Lung (tissue), 12 donors: ENCODE data around the gene LGALS3. TPM values are rescaled to one million over a fixed set of nuclear protein-coding genes. Genes with fewer than 3 reads are reported as not detected.

Source experiments
- ATAC-seq: fragments of 200-7000 bp; cut with Tn5 transposase; one replicate; pipeline ENCODE4 v1.9.1; 2020; ENCODE audit warnings: moderate number of reproducible peaks; ENCODE audit not compliant: insufficient read depth, low FRiP score
- DNase-seq, 3 donors: peaks; one replicate each; pipeline ENCODE4 v3.0.0-alpha.2; 2013 to 2017
- H3K27ac ChIP-seq, 2 donors: one replicate each; pipeline ENCODE4 v1.5.1; 2013; ENCODE audit warnings: mild to moderate bottlenecking in 2 of 2, moderate library complexity in 2 of 2, control low read depth in 1 of 2, inconsistent platforms in 1 of 2, low read depth in 1 of 2, low read length in 1 of 2
- H3K27me3 ChIP-seq, 3 donors: one replicate each; pipeline ENCODE4 v1.5.1; 2013; ENCODE audit warnings: low read length in 2 of 3; ENCODE audit not compliant: control insufficient read depth in 3 of 3, insufficient read depth in 3 of 3
- H3K36me3 ChIP-seq, 4 donors: one replicate each; pipeline ENCODE4 v1.5.1; 2013; ENCODE audit warnings: low read length in 4 of 4, mild to moderate bottlenecking in 1 of 4, moderate library complexity in 1 of 4; ENCODE audit not compliant: control insufficient read depth in 4 of 4, insufficient read depth in 4 of 4
- H3K4me1 ChIP-seq, 5 donors: one replicate each; pipeline ENCODE4 v1.5.1; 2013; ENCODE audit warnings: low read length in 5 of 5, mild to moderate bottlenecking in 2 of 5, moderate library complexity in 1 of 5; ENCODE audit not compliant: control insufficient read depth in 5 of 5, insufficient read depth in 5 of 5
- H3K4me3 ChIP-seq: one replicate; pipeline ENCODE4 v1.5.1; 2013; ENCODE audit warnings: mild to moderate bottlenecking, control low read depth, moderate library complexity
- H3K9ac ChIP-seq, 2 donors: one replicate each; pipeline ENCODE4 v1.5.1; 2013; ENCODE audit warnings: low read length in 2 of 2, control low read depth in 1 of 2; ENCODE audit not compliant: insufficient read depth in 1 of 2
- H3K9me3 ChIP-seq, 4 donors: one replicate each; pipeline ENCODE4 v1.5.1; 2013; ENCODE audit warnings: low read length in 3 of 4, mild to moderate bottlenecking in 1 of 4, moderate library complexity in 1 of 4; ENCODE audit not compliant: control insufficient read depth in 4 of 4, insufficient read depth in 3 of 4
- WGBS, 2 donors: extraction: QIAGEN DNeasy Blood & Tissue Kit; methylation state at CpG; one replicate each; pipeline ENCODE4 v1.1.7; 2013; 5-methylcytosine and 5-hydroxymethylcytosine counted together
- polyA plus RNA-seq, 2 donors: library from polyadenylated mRNA; stranded (reverse); fragments of 200-250 nt; gene quantifications; one replicate each; pipeline ENCODE4 v1.2.1, GENCODE V29; 2013
- total RNA-seq, 2 donors: library from RNA; depleted of rRNA in 1 of 2; stranded (reverse); fragments of >200 nt in 1 of 2; gene quantifications; one replicate each; pipeline ENCODE4 v1.2.1, GENCODE V29; 2014 to 2021
- TF ChIP-seq, protein P1 (sequence below): IDR thresholded peaks from 2 replicates; pipeline ENCODE4 v1.5.1; 2012; ENCODE audit warnings: mild to moderate bottlenecking; ENCODE audit errors: control extremely low read depth, extremely low read depth
- donor health status: control.
- donor health status: control.
- donor health status: Bipolar disorder and iron deficiency.
- donor health status: healthy.
- donor health status: DM: yes; HTN: yes; CAD: no.

LGALS3 gene
- total and polyA plus RNA-seq, 4 donors = 166 to 875 (median 443) TPM

- Histone ChIP-seq H3K9me3 (no peaks in the 10 kb centered on the region), H3K27me3 (no peaks in the 10 kb centered on the region), H3K9ac (no peak overlapping the region), H3K4me3 (no peak overlapping the region), H3K27ac (no peak overlapping the region), H3K4me1 (no peaks in the 10 kb centered on the region), H3K36me3 (peaks cover 0 to 9% (median 5%) of the 10 kb centered on the region in 4 donors)
- ATAC-seq (no peak), DNase-seq (no peak)
- 93 to 95% methylated on average over 1 of the region's 1 CpG for WGBS, 2 donors
- TF ChIP-seq, protein P1, sequence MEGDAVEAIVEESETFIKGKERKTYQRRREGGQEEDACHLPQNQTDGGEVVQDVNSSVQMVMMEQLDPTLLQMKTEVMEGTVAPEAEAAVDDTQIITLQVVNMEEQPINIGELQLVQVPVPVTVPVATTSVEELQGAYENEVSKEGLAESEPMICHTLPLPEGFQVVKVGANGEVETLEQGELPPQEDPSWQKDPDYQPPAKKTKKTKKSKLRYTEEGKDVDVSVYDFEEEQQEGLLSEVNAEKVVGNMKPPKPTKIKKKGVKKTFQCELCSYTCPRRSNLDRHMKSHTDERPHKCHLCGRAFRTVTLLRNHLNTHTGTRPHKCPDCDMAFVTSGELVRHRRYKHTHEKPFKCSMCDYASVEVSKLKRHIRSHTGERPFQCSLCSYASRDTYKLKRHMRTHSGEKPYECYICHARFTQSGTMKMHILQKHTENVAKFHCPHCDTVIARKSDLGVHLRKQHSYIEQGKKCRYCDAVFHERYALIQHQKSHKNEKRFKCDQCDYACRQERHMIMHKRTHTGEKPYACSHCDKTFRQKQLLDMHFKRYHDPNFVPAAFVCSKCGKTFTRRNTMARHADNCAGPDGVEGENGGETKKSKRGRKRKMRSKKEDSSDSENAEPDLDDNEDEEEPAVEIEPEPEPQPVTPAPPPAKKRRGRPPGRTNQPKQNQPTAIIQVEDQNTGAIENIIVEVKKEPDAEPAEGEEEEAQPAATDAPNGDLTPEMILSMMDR = no peak
Measured at GRCh38 chr14:55151601-55152000, 22.5 kb downstream of the LGALS3 start.

DNA sequence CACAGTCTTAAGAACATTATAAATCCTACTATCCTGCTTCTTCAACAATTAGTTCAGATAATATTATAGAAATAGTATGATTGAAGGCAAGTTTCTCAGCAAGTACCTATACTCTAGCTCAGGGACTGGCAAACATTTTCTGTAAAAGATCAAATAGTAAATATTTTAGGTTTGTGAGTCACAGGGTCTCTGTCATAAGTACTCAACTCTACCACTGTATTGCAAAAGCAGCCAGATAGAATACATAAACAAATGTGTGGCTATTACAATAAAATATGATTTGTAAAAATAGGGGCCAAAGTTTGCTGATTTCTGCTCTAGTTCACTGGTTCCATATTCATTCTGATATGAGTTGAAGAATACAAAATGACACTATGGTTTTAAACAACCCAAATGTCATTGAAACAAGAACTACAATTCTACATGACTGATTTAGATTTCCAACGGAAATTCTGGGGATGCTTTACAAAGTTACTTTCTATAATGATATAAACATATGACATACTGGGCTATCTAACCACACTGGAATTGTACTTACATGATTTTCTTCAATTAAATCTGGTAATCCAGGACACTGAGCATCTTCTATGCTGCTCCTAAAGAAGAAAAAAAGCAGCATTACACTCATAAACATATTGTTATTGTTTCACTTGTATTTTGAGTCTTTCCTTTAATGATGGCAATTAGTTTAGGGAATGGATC, 23.2 kb downstream of the LGALS3 start:
- peaks cover 0 to 9% (median 4%) of the 10 kb centered on the region in 4 donors for H3K36me3 ChIP-seq
- no peak overlapping the region for H3K27ac ChIP-seq
- no peaks in the 10 kb centered on the region for H3K9me3 ChIP-seq
- H3K27me3 ChIP-seq = no peaks in the 10 kb centered on the region
- TF ChIP-seq, protein P1 = no peak
- H3K4me1 ChIP-seq = no peaks in the 10 kb centered on the region
- ATAC-seq (no peak), DNase-seq (no peak)
- H3K4me3 ChIP-seq = no peak overlapping the region
- 89 to 91% methylated on average over 1 of the region's 1 CpG for WGBS, 2 donors
- no peak overlapping the region for H3K9ac ChIP-seq

GRCh38 chr14:55153951-55154350, 24.9 kb downstream of the LGALS3 start:
- Histone ChIP-seq H3K27ac (no peak overlapping the region), H3K27me3 (no peaks in the 10 kb centered on the region), H3K9ac (no peak overlapping the region), H3K4me3 (no peak overlapping the region), H3K36me3 (peaks cover 0 to 9% (median 3%) of the 10 kb centered on the region in 4 donors), H3K9me3 (no peaks in the 10 kb centered on the region), H3K4me1 (no peaks in the 10 kb centered on the region)
- ATAC-seq (no peak), DNase-seq (no peak)
- WGBS, 2 donors = 94 to 99% methylated on average over 3 of the region's 3 CpGs
- TF ChIP-seq, protein P1 = no peak

- TF ChIP-seq, protein P1 = no peak
- H3K4me1 ChIP-seq = no peaks in the 10 kb centered on the region
- H3K27ac ChIP-seq = no peak overlapping the region
- no peaks in the 10 kb centered on the region for H3K27me3 ChIP-seq
- WGBS, 2 donors = 79 to 95% methylated on average over 1 of the region's 1 CpG
- H3K9ac ChIP-seq = no peak overlapping the region
- DNase-seq (no peak), ATAC-seq (no peak)
- H3K9me3 ChIP-seq = no peaks in the 10 kb centered on the region
- peaks cover 0 to 11% (median 3%) of the 10 kb centered on the region in 4 donors for H3K36me3 ChIP-seq
- H3K4me3 ChIP-seq = no peak overlapping the region
Measured at GRCh38 chr14:55157080-55157479, 28.0 kb downstream of the LGALS3 start.
